ENCODE data around the gene RILP. TPM values are rescaled to one million over a fixed set of nuclear protein-coding genes. Genes with fewer than 3 reads are reported as not detected.
"Not testable (repeated sequence)": the region's sequence is repeated elsewhere in the genome, so short reads cannot be mapped to it uniquely, and the experiment has no call there.

Gene RILP
- total RNA-seq: 63.0 and 79.4 TPM in 2 replicates
- polyA plus RNA-seq: 31.7 and 38.9 TPM in 2 replicates

- DNase-seq (ENCODE audit: low read depth in 1 of 2, low spot score in 1 of 2): peak; percentile 55 to 95
- peak within 1 kb of the TSS; percentile 44 for H3K4me3 ChIP-seq
- peaks cover 17% of the 10 kb centered on the region for H3K4me1 ChIP-seq (ENCODE audit: low read depth)
- TF ChIP-seq CTCF (IDR thresholded peaks at IDR 0.05; ENCODE audit: low read depth, low read length): no peak
- no peaks in the 10 kb centered on the region for H3K9me3 ChIP-seq (ENCODE audit: low read depth)
- peak within 1 kb of the TSS; percentile 94 for H3K27ac ChIP-seq
- H3K27me3 ChIP-seq: no peaks in the 10 kb centered on the region
- H3K36me3 ChIP-seq: peaks cover 41% of the 10 kb centered on the region
Measured at GRCh38 chr17:1649844-1650501, at the start of gene RILP. RILP (minus strand) TSS chr17:1649866; CDS start chr17:1649804, 62 bp downstream.

- H3K36me3 ChIP-seq: no peaks in the 10 kb centered on the region
- no peaks in the 10 kb centered on the region for H3K4me1 ChIP-seq (ENCODE audit: low read depth)
- DNase-seq (ENCODE audit: low read depth in 1 of 2, low spot score in 1 of 2): no peak
- no peak for TF ChIP-seq CTCF (IDR thresholded peaks at IDR 0.05; ENCODE audit: low read depth, low read length)
- H3K4me3 ChIP-seq: no peak overlapping the region
- no peaks in the 10 kb centered on the region for H3K9me3 ChIP-seq (ENCODE audit: low read depth)
- H3K27ac ChIP-seq: no peak overlapping the region
- H3K27me3 ChIP-seq: no peaks in the 10 kb centered on the region
Measured at GRCh38 chr17:1697681-1698080, 48.0 kb upstream of the RILP start.

GRCh38 chr17:1695365-1695764 lies 45.7 kb upstream of the RILP start:
- no peak overlapping the region for H3K27ac ChIP-seq
- H3K4me1 ChIP-seq (ENCODE audit: low read depth): no peaks in the 10 kb centered on the region
- DNase-seq (ENCODE audit: low read depth in 1 of 2, low spot score in 1 of 2): no peak
- H3K4me3 ChIP-seq: no peak overlapping the region
- no peak for TF ChIP-seq CTCF (IDR thresholded peaks at IDR 0.05; ENCODE audit: low read depth, low read length)
- H3K36me3 ChIP-seq: no peaks in the 10 kb centered on the region
- H3K9me3 ChIP-seq (ENCODE audit: low read depth): no peaks in the 10 kb centered on the region
- no peaks in the 10 kb centered on the region for H3K27me3 ChIP-seq

- Histone ChIP-seq H3K4me1 (ENCODE audit: low read depth) (no peaks in the 10 kb centered on the region), H3K27ac (no peak overlapping the region), H3K9me3 (ENCODE audit: low read depth) (no peaks in the 10 kb centered on the region), H3K36me3 (no peaks in the 10 kb centered on the region), H3K4me3 (no peak overlapping the region), H3K27me3 (no peaks in the 10 kb centered on the region)
- no peak for TF ChIP-seq CTCF (IDR thresholded peaks at IDR 0.05; ENCODE audit: low read depth, low read length)
- DNase-seq (ENCODE audit: low read depth in 1 of 2, low spot score in 1 of 2): no peak
Measured at GRCh38 chr17:1693339-1693738, 43.7 kb upstream of the RILP start.

GRCh38 chr17:1690544-1691221 lies 41.0 kb upstream of the RILP start:
- no peak for TF ChIP-seq CTCF (IDR thresholded peaks at IDR 0.05; ENCODE audit: low read depth, low read length)

GRCh38 chr17:1688405-1688804 lies 38.7 kb upstream of the RILP start:
- not testable (repeated sequence) for H3K4me3 ChIP-seq; H3K27me3 ChIP-seq; H3K27ac ChIP-seq; H3K36me3 ChIP-seq; H3K4me1 ChIP-seq (ENCODE audit: low read depth); DNase-seq (ENCODE audit: low read depth in 1 of 2, low spot score in 1 of 2); H3K9me3 ChIP-seq (ENCODE audit: low read depth)

More at GRCh38 chr17:1690544-1691221, 41.0 kb upstream of the RILP start:
- DNase-seq (ENCODE audit: low read depth in 1 of 2, low spot score in 1 of 2): no peak
- H3K27me3 ChIP-seq: no peaks in the 10 kb centered on the region
- H3K4me1 ChIP-seq (ENCODE audit: low read depth): no peaks in the 10 kb centered on the region
- H3K27ac ChIP-seq: no peak overlapping the region
- H3K9me3 ChIP-seq (ENCODE audit: low read depth): no peaks in the 10 kb centered on the region
- H3K4me3 ChIP-seq: no peak overlapping the region
- no peaks in the 10 kb centered on the region for H3K36me3 ChIP-seq

Measured in cardiac muscle cell (in vitro differentiated cells and primary cell).